ENCODE data around the gene SMOC1.

- no peak for TF ChIP-seq CTCF (IDR thresholded peaks at IDR 0.05)
- TF ChIP-seq EZH2 (IDR thresholded peaks at IDR 0.05), result no peak
Observed at GRCh38 chr14:70061108-70061507, 181.9 kb downstream of the SMOC1 start.
